CD1c-positive myeloid dendritic cell (primary cell): ENCODE data around the gene CHIC2.
A peak's percentile ranks its signal among the peaks of the same experiment; 100 is the strongest.

ENCODE experiments used
- DNase-seq: peaks from one replicate; pipeline ENCODE4 v3.0.0-alpha.2; 2016; ENCODE audit errors: extremely low spot score

The CHIC2 gene

DNA sequence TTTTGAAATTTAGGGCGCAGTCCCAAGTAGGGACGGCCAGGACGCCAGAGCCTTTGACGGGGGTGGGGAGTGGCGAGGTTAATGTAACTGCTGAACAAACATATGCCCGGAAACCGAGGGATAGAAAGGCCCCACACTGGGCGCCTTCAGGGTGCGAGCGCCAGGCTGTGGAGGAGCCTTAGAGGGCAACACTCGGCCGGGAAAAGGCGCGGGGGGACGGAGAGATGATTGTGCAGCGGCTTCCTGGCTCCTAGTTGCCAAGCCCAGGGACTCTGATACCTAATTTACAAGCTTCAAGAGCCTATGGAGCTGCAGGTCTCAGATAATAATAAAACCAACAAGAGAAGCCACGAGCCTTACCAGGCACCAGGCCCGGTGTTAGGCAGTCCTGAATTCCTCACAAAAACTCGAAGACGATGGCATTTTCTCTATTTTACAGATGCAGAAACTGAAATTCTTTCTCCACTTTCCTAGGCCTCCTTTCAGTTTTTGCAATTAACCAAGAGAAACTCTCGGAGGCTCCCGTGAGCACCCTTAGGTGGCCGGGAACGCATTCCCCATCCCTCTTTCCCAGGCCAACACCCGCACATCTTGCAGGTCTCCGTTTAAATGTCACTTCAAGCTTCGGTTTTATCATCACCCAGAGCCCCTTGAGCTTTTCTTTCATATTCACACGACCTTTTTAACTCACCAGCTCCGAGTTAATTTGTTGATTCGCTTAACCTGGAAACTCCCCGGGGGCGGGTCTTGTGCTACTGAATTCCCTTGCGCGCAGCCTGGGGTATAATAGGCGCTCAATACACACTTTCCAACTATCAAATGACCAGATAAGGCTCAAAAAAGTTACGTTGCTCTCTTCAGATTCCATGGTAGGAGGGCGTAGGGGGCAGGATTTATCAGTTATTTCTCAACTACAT, 29.2 kb upstream of the CHIC2 start:
- DNase-seq: no peak

DNA sequence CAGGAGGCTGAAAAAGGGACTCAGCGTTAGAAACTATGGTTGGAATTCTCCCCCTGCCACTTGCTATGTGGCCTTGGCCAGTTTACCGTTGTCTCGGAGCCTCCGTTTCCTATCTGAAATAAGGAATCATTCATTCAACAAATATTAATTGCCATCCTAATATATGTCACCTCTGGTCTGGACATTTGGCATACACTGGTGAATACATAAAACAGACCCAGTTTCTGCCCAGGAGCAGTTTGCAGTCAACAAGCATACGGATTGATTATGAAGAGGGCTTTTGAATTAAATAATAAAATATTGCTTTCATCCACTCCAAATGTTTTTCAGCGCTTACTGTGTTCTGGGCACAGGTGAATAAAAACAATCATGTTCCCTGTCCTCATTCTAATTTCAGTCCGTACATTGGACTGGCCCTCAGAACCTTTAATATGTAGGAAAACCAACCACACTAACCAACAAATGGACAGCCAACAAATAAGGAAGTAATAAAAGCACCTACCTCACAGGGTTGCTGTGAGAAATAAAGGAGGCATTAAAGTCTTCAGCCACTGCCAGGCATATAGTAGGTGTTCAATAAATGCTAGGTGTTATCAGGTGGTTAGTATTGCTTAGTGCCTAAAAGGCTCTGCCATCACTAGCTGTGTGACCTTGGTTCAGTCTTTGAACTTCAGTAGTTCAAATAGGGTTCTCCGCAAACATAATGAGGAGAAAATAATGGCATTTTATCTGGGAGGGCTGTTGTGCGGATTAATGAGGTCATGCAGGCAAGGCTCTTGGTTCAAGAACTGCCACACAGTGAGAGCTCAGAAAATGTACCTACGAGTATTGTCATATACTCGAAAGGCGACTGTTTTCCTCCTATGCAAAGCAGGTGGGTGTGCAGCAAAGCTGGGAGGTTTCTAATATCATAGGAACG, 28.3 kb upstream of the CHIC2 start:
- no peak for DNase-seq

DNA sequence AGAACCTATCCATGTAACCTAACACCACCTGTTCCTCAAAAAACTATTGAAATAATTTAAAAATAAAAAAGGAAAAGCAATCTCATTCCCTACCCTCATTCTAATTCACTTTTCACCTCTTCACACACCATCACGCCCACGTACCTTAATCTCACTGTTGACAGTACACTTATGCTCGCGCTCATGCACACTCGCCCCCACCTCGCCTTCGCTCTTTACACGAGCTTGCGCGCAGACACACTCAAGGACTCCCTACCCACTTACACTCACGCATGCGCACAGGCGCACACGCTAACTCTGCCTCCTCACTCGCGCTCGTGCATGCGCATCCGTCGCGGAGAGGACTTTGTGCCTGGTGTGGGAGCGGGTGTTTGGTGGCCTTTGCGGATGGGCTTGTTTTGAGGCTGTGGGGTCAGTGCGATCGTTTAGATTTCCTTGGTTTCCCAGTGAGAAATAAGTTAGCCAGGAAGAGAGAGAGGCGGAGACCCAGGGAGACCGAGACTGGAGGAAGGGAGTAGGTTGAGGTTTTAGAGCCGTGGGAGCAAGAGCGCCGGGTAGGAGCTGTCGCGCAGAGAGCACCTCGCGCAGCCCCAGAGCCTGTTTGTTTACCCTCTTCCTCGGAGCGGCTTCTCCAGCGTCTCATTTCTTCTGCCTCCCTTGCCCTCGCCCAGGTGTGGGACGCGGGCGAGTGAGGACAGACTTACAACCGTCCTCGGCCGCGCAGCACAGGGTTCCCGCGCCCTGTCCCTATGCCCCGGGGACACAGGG, 27.4 kb upstream of the CHIC2 start:
- peak; percentile 79 for DNase-seq

DNA sequence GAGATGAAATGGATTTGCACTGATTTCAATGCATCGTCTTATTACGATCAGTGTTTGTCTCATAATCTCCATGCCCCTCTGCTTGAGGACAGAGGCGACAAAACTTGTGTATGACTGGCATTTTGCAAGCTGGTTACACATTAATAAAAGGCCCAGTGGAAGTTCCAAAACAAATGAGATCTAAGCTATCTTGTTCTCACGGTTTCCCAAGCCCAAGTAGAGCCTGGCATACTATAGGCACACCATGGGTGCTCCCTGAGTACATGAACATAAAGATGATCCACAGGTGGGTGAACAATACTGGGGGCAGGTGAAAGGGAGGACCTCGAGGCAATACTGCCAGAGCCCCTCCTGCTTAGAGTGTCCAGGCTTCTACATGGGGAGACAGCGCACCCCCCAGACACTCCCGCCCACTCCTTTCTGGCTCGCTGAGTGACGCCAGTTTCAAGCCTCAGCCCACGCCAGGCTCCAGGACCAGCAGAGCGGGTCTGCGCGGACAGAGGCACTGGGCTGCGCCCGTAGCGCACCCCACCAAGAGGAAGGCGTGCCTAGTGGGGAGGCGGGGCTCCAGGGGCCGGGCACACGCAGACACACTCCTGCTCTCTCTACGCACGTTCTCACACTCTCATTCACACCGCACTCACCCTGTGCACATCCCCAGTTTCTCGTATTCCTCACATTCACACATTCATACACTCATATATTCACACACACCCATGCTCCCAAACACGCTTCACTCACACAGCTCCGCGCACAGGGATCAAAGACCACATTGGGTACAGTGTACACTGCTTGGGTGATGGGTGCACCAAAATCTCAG, 26.6 kb upstream of the CHIC2 start:
- no peak for DNase-seq

DNA sequence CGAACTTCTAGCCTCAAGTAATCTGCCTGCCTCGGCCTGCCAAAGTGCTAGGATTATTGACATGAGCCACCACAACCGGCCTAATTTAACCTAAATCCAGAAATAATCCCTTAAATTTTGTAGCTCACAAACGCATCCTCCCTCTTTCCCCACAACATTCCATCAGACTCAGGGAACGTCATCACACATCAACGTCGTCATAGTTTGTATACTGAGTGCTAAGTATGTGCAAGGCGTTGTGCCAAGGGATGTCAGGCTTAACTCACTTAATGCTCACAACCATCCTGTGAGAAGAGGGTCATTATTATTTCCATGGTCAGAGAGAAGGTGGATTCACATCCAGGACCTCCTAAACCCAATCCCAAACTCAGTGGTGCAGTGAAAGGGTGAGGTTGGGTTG, 26.0 kb upstream of the CHIC2 start:
- no peak for DNase-seq

DNA sequence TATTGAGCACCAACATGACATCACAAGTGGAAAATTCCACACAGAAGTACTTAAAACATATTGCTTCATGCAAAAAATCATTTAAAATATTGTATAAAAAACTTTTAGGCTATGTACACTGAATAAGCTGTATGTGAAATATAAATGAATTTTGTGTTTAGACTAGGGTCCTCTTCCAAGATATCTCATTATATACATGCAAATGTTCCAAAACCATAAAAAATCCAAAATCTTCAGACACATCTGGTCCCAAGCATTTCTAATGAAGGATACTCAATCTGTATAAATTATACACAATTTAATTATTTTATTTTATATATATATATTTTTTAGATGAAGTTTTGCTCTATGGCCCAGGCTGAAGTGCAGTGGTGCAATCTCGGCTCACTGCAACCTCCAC, 25.5 kb upstream of the CHIC2 start:
- DNase-seq: no peak

DNA sequence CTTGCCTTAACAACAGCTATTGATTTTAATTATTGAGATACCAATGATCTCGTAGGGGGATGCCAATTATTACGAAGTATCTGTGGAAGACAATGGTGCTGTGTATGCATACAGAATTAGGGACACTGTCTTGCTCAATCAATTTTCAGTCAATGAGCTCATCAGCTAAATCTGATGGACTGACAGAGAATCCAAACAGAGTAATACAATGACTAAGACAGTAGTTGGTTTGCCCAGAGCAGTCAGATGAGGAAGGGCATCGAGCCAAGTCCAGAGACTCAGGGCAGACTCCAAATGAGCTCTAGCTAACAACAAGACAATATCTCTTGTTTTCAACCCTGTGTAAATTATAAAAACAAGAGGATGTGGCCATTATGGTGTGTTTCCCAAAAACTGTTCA, 20.9 kb upstream of the CHIC2 start:
- DNase-seq: peak; percentile 37

DNA sequence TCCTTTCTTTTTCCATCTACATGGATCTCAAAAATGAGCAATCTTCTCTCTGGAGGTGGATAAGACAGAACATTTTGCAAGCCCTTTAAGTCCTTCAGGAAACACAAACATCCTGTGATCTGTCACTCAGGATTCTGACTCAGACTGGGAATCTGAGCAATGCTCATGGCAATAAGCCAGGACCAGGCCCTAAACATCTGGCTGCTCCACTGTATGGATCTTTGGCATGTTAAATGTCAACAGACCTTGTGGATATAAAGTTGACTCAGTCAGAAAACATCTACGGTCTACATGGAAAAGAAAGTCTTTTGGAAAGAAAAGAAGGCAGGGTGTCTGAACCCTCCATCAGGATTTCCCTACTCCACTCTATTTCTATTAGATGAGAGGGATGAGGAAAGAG, 17.8 kb upstream of the CHIC2 start:
- DNase-seq: no peak

DNA sequence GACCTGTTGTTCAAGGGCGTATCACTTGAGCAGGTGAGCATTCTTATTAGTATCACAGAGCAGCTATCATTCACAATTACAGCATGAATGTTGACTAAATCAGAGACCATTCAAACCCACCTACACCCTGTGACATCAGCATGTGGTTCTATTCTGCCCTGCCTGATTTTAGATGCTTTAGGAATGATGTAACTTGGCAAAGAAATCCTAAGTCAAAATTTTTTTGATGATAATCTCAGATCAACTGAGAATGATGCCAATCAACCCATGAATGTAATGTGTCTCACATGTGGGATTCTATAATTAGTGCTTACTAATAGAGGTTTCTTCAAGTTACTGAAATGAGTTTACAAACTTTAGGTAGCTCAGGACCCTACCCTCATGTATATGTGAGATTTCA, 13.4 kb upstream of the CHIC2 start:
- no peak for DNase-seq

DNA sequence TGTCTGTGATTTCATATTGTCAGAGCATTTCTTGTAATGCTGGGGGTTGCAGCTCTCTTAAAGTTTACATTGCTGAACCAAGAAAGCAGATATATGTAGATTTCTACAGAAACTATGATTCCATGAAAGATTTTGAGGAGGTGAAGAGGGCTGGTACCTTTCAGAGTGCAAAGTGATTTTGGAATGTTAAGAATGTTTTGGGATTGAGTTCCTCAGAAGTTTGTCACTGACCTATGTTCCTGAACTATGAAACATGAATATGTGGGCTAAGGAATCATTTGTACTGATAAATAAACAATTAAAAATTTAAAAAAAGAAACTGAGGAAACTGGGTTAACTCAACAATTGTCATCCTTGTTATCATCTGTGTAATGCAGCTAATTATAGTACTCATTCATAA, 12.3 kb upstream of the CHIC2 start:
- DNase-seq: no peak

DNA sequence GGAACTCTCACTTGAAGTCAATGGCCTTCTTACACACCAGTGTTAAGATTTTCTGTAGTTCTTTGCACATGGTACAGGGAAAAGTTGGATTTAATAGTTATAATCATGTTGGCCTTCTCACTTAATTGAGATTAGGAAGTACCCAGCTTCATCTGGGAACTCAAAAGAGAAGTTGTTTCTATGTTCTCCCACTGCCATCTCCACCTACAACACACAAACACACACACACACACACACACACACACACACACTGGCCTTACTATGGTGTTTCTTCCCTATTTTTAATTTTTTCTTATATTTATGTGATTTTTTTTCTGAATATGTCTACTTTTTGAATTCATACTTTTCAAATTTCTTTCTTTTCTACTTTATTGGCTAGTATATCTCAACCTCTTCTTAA, 10.0 kb upstream of the CHIC2 start:
- DNase-seq: peak; percentile 48

DNA sequence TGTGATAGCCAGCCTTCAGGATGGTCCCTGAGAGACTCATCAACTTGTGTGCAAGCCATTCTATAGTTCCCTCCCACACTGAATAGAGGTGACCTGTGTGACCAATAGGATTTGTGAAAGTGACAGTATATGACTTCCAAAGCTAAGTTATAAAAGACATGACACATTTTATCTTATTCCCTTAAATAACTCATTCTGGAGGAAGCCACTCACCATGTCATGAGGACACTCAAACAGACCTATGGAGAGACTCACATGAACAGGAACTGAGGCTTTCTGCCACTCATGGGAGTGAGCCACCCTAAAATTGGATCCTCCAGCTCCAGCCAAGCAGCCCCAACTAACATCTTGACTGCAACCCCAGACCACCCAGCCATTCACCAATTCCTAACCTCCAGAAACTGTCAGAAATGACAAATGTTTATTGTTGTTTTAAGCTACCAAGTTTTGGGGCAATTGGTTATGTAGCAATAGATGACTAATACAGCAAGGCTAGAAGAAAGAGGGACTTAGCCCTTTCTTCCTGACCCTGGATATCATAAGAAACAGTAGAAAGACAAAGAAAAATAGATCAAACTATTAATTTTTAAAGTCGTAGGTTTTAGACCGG, 9.0 kb upstream of the CHIC2 start:
- DNase-seq: peak; percentile 26

DNA sequence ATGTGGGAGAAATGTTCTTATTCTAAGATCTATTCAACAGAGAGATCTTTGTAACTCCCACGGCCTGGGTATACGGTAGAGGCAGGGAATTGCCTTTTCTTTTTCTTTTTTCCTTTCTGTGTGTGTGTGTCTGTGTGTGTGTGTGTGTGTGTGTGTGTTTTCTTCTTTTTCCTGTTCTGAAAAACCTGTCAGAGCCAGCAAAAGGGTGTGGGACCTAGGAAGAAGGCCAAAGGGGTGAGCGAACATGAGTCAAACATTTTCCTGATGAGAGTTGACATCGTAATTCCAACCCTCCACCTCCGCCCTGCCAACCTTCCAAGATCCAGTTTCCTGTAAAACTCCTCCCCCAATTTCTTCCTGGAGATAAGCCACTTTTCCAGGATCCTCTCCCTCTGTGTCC, 2.8 kb upstream of the CHIC2 start:
- no peak for DNase-seq

DNA sequence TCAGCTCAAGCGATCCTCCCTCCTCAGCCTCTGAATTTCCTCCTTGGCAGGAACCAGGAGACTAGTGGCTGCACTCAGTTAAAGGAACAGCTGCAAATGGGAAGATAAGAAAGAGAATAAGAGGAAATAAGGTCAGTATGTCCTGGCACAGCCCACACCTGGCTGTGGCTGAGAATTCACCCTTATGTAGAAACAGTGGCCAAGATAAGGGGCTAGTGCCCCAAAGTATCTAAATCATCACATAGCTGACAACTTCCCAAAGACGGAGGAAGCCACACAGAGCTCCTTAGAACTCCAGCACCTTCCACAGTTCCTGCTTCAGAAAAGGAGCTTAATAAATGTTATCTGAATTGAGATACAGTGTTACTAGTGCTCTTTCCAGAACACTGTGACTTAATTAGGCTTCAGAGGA, 2.3 kb upstream of the CHIC2 start:
- DNase-seq: no peak

DNA sequence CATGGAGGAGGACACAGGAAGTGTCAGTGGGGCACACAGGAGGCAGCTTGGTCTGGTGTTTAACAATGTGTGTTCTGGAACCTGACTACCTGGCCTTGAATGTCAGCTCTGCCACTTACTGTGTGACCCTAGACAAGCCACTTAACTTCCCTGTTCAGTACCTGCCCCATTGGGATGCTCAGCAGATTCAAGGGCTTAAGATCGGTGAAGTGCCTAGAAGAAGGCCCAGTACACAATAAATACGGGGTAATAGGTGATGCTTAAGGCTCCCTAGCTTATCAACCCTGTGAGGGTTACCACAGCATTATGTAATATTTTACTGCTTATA, 1.6 kb upstream of the CHIC2 start:
- no peak for DNase-seq

DNA sequence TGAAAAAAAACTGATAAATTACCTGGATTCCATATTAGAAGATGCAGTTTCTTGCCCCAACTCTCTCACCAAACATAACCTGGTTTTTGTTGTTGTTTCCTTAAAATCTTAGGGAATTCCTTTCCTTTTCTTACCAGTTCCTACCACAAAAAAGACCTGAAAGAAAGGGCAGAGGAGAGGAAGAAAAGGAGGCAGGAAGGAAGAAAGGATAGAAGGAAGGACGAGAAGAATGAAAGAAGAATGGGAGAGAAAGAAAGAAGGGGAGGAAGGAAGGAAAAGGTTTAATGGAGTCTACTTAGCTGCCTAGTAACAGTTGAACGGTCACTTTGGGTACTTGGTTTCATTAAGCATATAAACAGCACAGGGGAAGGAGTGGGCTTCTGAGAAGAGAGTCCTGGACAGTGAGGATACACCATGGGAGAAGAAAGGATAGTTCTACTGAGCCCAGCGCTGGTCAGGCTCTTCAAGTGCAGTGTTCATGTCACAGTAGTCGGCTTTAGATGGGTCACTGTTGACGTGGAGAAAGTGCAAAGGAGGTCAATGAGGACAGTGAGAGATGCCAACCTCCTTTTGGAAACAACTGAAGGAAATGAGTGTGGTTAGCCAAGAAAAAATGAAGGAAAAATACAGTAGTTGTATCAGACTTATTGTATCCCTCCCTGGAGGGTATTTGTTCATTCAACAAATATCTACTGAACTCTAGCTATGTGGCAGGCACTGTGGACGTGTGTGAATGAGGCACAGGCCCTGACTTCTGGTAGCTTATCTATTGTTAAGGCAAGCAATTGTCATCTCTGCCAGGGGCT, 1.1 kb upstream of the CHIC2 start:
- DNase-seq: no peak

DNA sequence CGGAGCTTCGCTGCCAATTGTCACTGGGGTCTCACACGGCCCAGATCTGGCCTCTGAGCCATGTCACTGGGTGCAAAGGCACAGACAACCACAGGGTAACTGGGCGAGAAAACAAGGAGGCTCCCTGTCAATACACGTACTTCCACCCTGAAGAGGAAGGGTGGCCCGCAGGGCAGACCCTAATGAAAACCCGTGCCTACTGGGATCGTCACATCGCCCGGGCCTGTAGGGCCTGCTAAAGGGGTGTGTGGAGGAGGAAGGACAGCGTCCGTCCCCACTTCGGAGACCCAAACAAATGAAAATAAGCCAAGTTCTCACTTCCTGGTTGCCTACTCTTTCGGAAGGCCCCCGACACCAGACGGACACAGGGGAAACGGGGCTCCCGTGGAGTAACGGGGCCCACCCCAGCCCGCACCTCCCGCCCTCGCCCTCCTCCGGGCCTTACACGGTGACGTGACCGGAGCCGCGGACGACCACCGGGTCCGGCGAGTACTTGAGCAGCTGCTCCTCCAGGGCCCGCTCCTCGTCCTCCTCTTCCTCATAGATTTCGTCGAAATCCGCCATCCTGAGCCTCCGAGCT, 578 bp downstream of the CHIC2 start:
- peak; percentile 71 for DNase-seq

DNA sequence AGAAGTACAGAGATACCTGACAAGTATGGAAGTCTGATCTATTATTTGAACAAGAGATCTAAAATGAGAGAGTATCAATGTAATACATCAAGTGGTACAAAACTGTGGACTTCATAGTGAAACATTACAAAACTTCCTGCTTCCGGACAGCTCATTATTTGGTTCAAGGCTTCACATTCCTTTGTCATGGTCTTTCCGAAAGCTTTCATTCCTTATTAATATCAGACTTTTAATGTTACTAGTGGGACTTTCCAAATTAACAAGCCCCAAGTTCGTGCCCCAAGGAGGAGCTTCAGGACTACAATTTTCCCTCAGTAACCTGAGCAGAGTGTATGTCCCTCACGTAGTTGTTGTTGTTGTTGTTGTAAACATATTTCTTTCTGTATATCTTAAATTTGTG, 1.2 kb downstream of the CHIC2 start:
- DNase-seq: peak; percentile 49

DNA sequence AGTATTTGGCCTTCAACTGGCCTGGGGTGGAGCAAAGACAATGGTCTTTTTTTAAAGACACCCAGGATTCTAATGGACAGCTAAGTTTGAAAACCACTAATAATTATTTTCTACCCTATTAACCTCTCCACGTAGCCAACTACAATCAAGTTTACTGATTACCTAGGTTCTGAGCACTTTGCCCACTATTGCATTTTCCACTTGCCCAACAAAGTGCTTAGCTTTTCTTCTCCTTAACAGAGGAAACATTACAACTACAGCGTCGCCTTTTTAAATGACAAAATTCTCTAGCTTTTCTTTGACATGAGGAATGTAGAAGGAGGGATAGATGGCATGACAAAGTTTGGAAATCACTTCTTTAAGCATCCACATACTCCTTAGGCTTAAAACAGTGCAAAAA, 2.0 kb downstream of the CHIC2 start:
- no peak for DNase-seq

DNA sequence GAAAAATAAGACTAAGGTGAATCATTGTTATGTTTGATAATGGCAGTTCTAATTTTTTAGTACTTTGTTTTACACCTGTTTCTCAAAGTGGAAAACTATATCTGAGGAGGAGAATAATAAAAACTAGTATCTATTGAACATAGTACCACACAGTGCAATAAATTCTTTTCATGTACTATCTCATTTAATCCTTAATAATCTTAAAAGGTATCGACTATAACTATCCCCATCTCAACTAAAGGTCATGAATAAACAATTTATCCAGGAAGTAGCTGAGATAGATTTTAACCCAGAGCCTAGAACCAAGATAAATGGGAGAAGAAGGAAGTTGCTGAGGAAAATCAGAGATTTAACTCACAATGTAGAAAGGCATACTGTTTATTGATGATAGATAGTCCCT, 2.5 kb downstream of the CHIC2 start:
- no peak for DNase-seq
